ENCODE data around the gene RASA2. TPM values are rescaled to one million over a fixed set of nuclear protein-coding genes. Genes with fewer than 3 reads are reported as not detected.

RASA2 gene
- total and polyA plus RNA-seq, 4 donors: 6.9 to 26.1 (median 16.6) TPM

GRCh38 chr3:141649871-141650270 is 163.0 kb downstream of the RASA2 start:
- Histone ChIP-seq H3K27ac (ENCODE audit: low read depth in 1 of 2, low read length in 2 of 2) (no peak overlapping the region), H3K27me3 (ENCODE audit: control insufficient read depth in 1 of 2, insufficient read depth in 2 of 2, low read length in 1 of 2) (no peaks in the 10 kb centered on the region), H3K36me3 (ENCODE audit: control insufficient read depth in 1 of 2, insufficient read depth in 2 of 2, low read length in 1 of 2) (no peaks in the 10 kb centered on the region), H3K4me1 (ENCODE audit: control insufficient read depth in 1 of 2, insufficient read depth in 2 of 2, low read length in 2 of 2) (no peaks in the 10 kb centered on the region), H3K9me3 (ENCODE audit: control insufficient read depth, low read length) (no peaks in the 10 kb centered on the region), H3K4me3 (ENCODE audit: low read length in 2 of 2) (no peak overlapping the region)
- intact Hi-C loops (cut with DNase I): no loop called here
- ATAC-seq (ENCODE audit: low FRiP score) (no peak), DNase-seq (no peak)
- whole genome bisulfite sequencing, 2 donors: 42 to 45% methylated on average over 3 of the region's 3 CpGs

DNA sequence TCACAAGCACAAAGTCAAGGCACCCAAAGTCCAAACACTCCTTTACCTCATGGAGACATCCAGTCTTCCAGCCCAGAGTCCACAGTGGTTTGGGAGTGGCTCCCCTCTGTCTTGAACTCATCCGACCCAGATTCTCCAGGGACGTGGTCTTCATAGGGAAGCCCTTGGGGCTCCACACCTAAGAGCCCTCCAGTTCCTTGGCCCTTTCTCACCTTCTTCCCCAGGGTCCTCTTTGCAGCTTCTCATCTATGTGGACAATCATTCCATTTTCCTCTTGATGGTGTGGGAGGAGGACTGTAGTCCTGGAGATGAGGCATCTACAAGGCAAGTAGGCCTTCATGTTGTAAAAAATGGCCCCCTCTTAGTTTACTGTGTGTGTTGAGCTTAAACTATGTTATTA is 164.0 kb downstream of the RASA2 start:
- no peaks in the 10 kb centered on the region for H3K4me1 ChIP-seq (ENCODE audit: control insufficient read depth in 1 of 2, insufficient read depth in 2 of 2, low read length in 2 of 2)
- no peaks in the 10 kb centered on the region for H3K27me3 ChIP-seq (ENCODE audit: control insufficient read depth in 1 of 2, insufficient read depth in 2 of 2, low read length in 1 of 2)
- ATAC-seq (ENCODE audit: low FRiP score) (no peak), DNase-seq (no peak)
- intact Hi-C loops (cut with DNase I): no loop called here
- no peaks in the 10 kb centered on the region for H3K9me3 ChIP-seq (ENCODE audit: control insufficient read depth, low read length)
- no peak overlapping the region for H3K27ac ChIP-seq (ENCODE audit: low read depth in 1 of 2, low read length in 2 of 2)
- H3K36me3 ChIP-seq (ENCODE audit: control insufficient read depth in 1 of 2, insufficient read depth in 2 of 2, low read length in 1 of 2): no peaks in the 10 kb centered on the region
- no peak overlapping the region for H3K4me3 ChIP-seq (ENCODE audit: low read length in 2 of 2)
- WGBS, 2 donors: 96 to 98% methylated on average over 2 of the region's 2 CpGs

DNA sequence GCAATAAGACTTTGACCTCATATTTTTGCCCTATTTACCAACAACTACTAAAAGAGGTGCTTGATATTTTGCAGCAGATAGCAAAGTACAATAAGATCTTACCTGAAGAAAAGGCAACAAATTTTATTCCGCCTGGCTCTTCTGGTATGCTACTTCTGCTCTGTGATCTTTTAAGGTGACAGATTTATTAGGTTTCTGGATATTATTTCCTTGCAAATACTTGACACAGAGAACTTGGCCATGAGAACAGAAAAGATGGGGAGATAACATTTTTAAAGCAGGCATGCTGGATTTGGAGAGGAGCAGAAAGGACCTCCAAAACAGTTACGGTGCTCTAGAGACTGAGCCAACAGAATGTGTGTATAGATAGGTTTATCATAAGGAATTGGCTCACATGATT is 164.6 kb downstream of the RASA2 start:
- no peak overlapping the region for H3K27ac ChIP-seq (ENCODE audit: low read depth in 1 of 2, low read length in 2 of 2)
- DNase-seq (no peak), ATAC-seq (ENCODE audit: low FRiP score) (no peak)
- WGBS, 2 donors: 38 to 41% methylated on average over 2 of the region's 2 CpGs
- no peaks in the 10 kb centered on the region for H3K9me3 ChIP-seq (ENCODE audit: control insufficient read depth, low read length)
- H3K27me3 ChIP-seq (ENCODE audit: control insufficient read depth in 1 of 2, insufficient read depth in 2 of 2, low read length in 1 of 2): no peaks in the 10 kb centered on the region
- H3K4me1 ChIP-seq (ENCODE audit: control insufficient read depth in 1 of 2, insufficient read depth in 2 of 2, low read length in 2 of 2): no peaks in the 10 kb centered on the region
- intact Hi-C loops (cut with DNase I): no loop called here
- no peak overlapping the region for H3K4me3 ChIP-seq (ENCODE audit: low read length in 2 of 2)
- no peaks in the 10 kb centered on the region for H3K36me3 ChIP-seq (ENCODE audit: control insufficient read depth in 1 of 2, insufficient read depth in 2 of 2, low read length in 1 of 2)

DNA sequence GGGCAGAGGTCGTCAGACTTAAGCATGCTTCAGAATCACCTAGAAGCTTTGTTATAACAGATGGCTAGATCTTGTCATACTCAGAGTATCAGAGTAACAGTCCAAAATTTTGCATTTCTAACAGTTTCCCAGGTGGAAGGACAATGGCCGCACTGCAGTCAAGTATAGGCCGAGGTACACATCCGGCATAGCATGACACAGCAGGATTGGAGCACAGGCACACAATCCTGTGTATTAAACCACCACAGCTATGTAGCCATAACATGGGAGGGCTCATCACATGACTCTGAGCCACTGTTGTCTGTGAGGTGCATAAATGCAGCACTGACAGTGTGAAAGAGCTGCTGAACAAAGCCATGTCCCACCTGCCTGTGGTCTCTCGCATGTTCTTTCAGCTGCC is 165.5 kb downstream of the RASA2 start:
- Histone ChIP-seq H3K27ac (ENCODE audit: low read depth in 1 of 2, low read length in 2 of 2) (no peak overlapping the region), H3K36me3 (ENCODE audit: control insufficient read depth in 1 of 2, insufficient read depth in 2 of 2, low read length in 1 of 2) (no peaks in the 10 kb centered on the region), H3K4me3 (ENCODE audit: low read length in 2 of 2) (no peak overlapping the region), H3K27me3 (ENCODE audit: control insufficient read depth in 1 of 2, insufficient read depth in 2 of 2, low read length in 1 of 2) (no peaks in the 10 kb centered on the region), H3K4me1 (ENCODE audit: control insufficient read depth in 1 of 2, insufficient read depth in 2 of 2, low read length in 2 of 2) (no peaks in the 10 kb centered on the region), H3K9me3 (ENCODE audit: control insufficient read depth, low read length) (no peaks in the 10 kb centered on the region)
- WGBS, 2 donors: 96 to 97% methylated on average over 5 of the region's 5 CpGs
- intact Hi-C loops (cut with DNase I): no loop called here
- no peak for ATAC-seq (ENCODE audit: low FRiP score)
- DNase-seq: no peak

DNA sequence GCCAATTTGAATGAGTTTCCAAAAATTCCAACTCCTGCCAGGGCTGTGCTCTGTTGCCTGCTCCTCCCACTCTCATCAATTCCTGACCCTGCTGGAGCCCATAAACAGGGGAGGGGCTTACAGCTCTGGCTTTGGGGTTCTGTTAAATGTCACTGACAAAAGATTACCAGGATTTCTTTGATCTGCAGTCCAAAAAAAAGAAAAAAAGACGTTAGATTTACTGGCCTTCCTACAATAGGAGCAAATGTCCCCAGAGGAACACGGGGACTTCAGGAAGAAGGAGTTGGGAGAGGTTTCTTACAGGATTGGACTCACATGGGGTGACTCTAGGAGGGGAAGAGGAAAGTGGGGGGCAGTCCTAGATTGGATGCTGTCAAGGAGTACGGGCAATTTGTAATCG is 167.0 kb downstream of the RASA2 start:
- no peak overlapping the region for H3K4me3 ChIP-seq (ENCODE audit: low read length in 2 of 2)
- H3K27me3 ChIP-seq (ENCODE audit: control insufficient read depth in 1 of 2, insufficient read depth in 2 of 2, low read length in 1 of 2): no peaks in the 10 kb centered on the region
- no peak overlapping the region for H3K27ac ChIP-seq (ENCODE audit: low read depth in 1 of 2, low read length in 2 of 2)
- no peaks in the 10 kb centered on the region for H3K4me1 ChIP-seq (ENCODE audit: control insufficient read depth in 1 of 2, insufficient read depth in 2 of 2, low read length in 2 of 2)
- DNase-seq (no peak), ATAC-seq (ENCODE audit: low FRiP score) (no peak)
- WGBS, 2 donors: 50 to 65% methylated on average over 4 of the region's 4 CpGs
- intact Hi-C loops (cut with DNase I): no loop called here
- no peaks in the 10 kb centered on the region for H3K9me3 ChIP-seq (ENCODE audit: control insufficient read depth, low read length)
- no peaks in the 10 kb centered on the region for H3K36me3 ChIP-seq (ENCODE audit: control insufficient read depth in 1 of 2, insufficient read depth in 2 of 2, low read length in 1 of 2)

DNA sequence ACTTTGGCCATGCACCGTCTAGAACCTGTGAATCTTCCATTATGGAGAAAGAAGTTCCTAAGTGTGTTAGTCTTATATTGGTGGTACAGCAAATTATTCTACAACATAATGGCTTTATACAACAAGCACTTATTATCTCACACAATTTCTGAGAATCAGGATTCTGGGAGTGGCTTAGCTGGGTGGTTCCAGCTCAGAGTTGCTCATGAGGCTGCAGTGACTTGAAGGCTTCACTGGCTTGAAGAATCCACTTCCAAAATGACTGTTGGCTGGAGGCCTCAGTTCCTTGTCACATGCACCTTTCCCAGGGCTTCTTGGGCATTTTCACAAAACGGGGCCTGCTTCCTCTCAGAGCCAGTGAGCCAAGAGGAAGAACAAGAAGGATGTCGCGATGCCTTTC is 169.0 kb downstream of the RASA2 start:
- intact Hi-C loops (cut with DNase I): loop anchor here in 1 of 2 donors (5.0 kb wide), 1 partner anchor 222 kb away; the partner anchor contains the start of gene ATP1B3
- H3K4me3 ChIP-seq (ENCODE audit: low read length in 2 of 2): no peak overlapping the region
- no peak overlapping the region for H3K27ac ChIP-seq (ENCODE audit: low read depth in 1 of 2, low read length in 2 of 2)
- H3K36me3 ChIP-seq (ENCODE audit: control insufficient read depth in 1 of 2, insufficient read depth in 2 of 2, low read length in 1 of 2): no peaks in the 10 kb centered on the region
- 95 to 98% methylated on average over 4 of the region's 4 CpGs for WGBS, 2 donors
- H3K27me3 ChIP-seq (ENCODE audit: control insufficient read depth in 1 of 2, insufficient read depth in 2 of 2, low read length in 1 of 2): no peaks in the 10 kb centered on the region
- no peaks in the 10 kb centered on the region for H3K9me3 ChIP-seq (ENCODE audit: control insufficient read depth, low read length)
- DNase-seq: no peak
- H3K4me1 ChIP-seq (ENCODE audit: control insufficient read depth in 1 of 2, insufficient read depth in 2 of 2, low read length in 2 of 2): no peaks in the 10 kb centered on the region
- no peak for ATAC-seq (ENCODE audit: low FRiP score)

- Histone ChIP-seq H3K4me1 (ENCODE audit: control insufficient read depth in 1 of 2, insufficient read depth in 2 of 2, low read length in 2 of 2) (no peaks in the 10 kb centered on the region), H3K4me3 (ENCODE audit: low read length in 2 of 2) (no peak overlapping the region), H3K9me3 (ENCODE audit: control insufficient read depth, low read length) (no peaks in the 10 kb centered on the region), H3K27me3 (ENCODE audit: control insufficient read depth in 1 of 2, insufficient read depth in 2 of 2, low read length in 1 of 2) (no peaks in the 10 kb centered on the region), H3K27ac (ENCODE audit: low read depth in 1 of 2, low read length in 2 of 2) (no peak overlapping the region), H3K36me3 (ENCODE audit: control insufficient read depth in 1 of 2, insufficient read depth in 2 of 2, low read length in 1 of 2) (no peaks in the 10 kb centered on the region)
- DNase-seq (no peak), ATAC-seq (ENCODE audit: low FRiP score) (no peak)
- intact Hi-C loops (cut with DNase I): loop anchor here in 1 of 2 donors (5.0 kb wide), 1 partner anchor 221 kb away; the partner anchor contains the start of gene ATP1B3
- WGBS, 2 donors: 60 to 64% methylated on average over 4 of the region's 4 CpGs
Observed at GRCh38 chr3:141656771-141657170, 169.9 kb downstream of the RASA2 start.

GRCh38 chr3:141657516-141657915 is 170.7 kb downstream of the RASA2 start:
- H3K27ac ChIP-seq (ENCODE audit: low read depth in 1 of 2, low read length in 2 of 2): no peak overlapping the region
- no peaks in the 10 kb centered on the region for H3K4me1 ChIP-seq (ENCODE audit: control insufficient read depth in 1 of 2, insufficient read depth in 2 of 2, low read length in 2 of 2)
- DNase-seq: no peak
- no peaks in the 10 kb centered on the region for H3K27me3 ChIP-seq (ENCODE audit: control insufficient read depth in 1 of 2, insufficient read depth in 2 of 2, low read length in 1 of 2)
- H3K4me3 ChIP-seq (ENCODE audit: low read length in 2 of 2): no peak overlapping the region
- intact Hi-C loops (cut with DNase I): loop anchor here in 1 of 2 donors (5.0 kb wide), 1 partner anchor 220 kb away; the partner anchor contains the start of gene ATP1B3
- H3K9me3 ChIP-seq (ENCODE audit: control insufficient read depth, low read length): no peaks in the 10 kb centered on the region
- ATAC-seq (ENCODE audit: low FRiP score): no peak
- no peaks in the 10 kb centered on the region for H3K36me3 ChIP-seq (ENCODE audit: control insufficient read depth in 1 of 2, insufficient read depth in 2 of 2, low read length in 1 of 2)

- H3K36me3 ChIP-seq (ENCODE audit: control insufficient read depth in 1 of 2, insufficient read depth in 2 of 2, low read length in 1 of 2): no peaks in the 10 kb centered on the region
- peak; percentile 79 to 91 for DNase-seq
- H3K27ac ChIP-seq (ENCODE audit: low read depth in 1 of 2, low read length in 2 of 2): peak overlapping the region; percentile 2 to 59
- peak overlapping the region; percentile 6 to 62 for H3K4me3 ChIP-seq (ENCODE audit: low read length in 2 of 2)
- peak; percentile 89 for ATAC-seq (ENCODE audit: low FRiP score)
- 0% methylated on average over 64 of the region's 64 CpGs for WGBS, 2 donors
- H3K9me3 ChIP-seq (ENCODE audit: control insufficient read depth, low read length): no peaks in the 10 kb centered on the region
- no peaks in the 10 kb centered on the region for H3K27me3 ChIP-seq (ENCODE audit: control insufficient read depth in 1 of 2, insufficient read depth in 2 of 2, low read length in 1 of 2)
- intact Hi-C loops (cut with DNase I): loop anchor here (2.0 to 5.0 kb wide), 3 partner anchors 58 to 217 kb away; partner anchors contain the start of genes ATP1B3 (in 1 of the 2) and RNF7 (in 1 of the 2)
- H3K4me1 ChIP-seq (ENCODE audit: control insufficient read depth in 1 of 2, insufficient read depth in 2 of 2, low read length in 2 of 2): no peaks in the 10 kb centered on the region
Observed at GRCh38 chr3:141659821-141660613, 173.2 kb downstream of the RASA2 start.
